Endometrium (tissue), 2 donors: ENCODE results near the gene UBE2U.
"Not testable (repeated sequence)": the region's sequence is repeated elsewhere in the genome, so short reads cannot be mapped to it uniquely, and the experiment has no call there.

Experiments
- FAIRE-seq: peaks from 2 replicates; lab custom pipeline; 2012; peaks lifted over from hg19 to GRCh38; lab: Jason Lieb, UNC
- donor health status: control.
- donor health status: control.

Gene UBE2U

DNA sequence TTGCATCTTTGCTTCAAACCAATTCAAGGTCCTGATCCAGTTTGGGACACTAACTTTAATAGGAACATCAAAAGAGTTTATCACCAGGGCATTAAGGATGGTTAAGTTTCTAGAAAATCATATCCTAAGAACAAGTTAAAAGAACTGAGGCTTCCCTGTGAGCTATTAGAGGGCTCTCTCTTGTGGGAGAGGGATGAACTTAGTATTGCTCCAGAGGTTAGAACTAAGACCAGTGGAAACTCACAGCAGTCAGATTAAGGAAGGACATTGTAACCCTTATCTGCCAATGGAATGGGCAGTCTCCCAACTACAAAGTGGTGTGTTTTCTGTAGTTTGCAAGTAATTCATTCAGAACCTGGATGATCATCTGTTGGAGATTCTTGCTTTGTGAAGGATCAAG is 36.8 kb downstream of the UBE2U start:
- FAIRE-seq, result no peak

DNA sequence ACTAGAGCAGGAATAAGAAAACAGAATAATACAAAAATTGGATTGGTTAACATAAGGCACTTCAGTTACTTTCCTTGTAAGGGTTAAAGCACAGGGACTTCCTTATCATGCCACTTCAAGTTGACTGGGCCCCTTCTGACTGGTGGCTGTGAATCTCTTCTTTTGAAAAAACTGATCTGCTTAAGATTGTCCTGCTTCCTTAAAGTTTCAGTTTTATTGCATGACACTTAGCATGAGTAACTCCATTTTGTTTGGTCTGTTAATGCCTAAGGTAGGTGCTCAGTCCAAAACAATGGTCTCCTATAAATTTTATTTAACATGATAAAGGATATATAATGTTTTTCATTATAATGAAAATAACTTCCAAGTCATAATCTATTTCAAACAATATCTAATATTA is 37.6 kb downstream of the UBE2U start:
- peak; percentile 45 for FAIRE-seq

DNA sequence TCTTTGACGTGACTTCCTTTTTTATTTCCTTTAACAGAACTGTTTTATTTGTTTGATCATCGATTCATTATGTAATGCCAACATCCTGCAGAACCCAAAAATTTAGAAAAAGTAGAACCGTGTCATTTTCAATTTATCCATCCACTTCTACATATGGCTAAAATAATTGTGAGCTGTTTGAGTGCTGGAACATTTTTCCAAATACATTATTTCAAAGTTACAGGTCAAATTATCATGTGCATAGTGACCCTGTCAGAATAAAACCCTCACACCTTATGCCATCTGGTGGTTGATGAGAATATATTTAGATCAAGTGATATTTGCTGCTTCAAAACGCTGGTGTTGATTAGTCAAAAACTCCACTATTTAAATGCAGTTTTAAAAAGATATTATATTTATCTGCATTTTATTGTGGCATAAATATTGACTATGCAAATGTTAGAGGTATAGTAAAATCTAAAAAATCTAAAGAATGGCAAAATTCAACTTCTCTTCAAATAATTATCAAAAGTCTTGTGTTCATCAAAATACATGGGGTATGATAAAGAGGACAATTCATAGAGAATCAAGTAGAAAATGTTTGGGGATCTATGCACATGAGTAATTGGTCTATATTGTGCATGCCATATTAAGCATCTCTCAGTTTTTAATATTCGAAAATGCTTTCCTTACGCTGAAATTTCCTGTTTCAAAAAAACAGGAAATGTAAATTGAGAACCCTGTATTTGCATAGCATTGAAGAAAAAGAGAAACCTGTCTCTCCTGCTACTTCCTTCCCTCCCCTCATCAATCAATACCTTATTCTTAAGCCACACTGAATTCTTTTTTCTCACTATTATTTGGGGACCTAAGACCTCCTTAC is 39.7 kb downstream of the UBE2U start:
- FAIRE-seq, result peak; percentile 85

DNA sequence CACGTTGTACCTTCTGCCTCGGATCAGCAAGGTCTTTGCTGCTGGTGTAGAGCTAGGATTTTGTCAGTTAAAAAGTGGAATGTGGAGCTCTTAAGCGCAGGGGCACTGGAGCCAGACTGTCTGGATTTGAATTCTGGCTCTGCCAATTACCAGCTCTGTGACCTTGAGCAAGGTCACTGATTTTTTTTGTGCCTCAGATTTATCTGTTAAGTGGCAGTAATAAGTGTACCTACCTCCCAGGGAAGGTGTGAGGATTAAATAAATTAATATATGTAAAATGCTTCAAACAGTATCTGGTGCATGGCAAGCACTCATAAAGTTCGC is 40.3 kb downstream of the UBE2U start:
- FAIRE-seq, result no peak

DNA sequence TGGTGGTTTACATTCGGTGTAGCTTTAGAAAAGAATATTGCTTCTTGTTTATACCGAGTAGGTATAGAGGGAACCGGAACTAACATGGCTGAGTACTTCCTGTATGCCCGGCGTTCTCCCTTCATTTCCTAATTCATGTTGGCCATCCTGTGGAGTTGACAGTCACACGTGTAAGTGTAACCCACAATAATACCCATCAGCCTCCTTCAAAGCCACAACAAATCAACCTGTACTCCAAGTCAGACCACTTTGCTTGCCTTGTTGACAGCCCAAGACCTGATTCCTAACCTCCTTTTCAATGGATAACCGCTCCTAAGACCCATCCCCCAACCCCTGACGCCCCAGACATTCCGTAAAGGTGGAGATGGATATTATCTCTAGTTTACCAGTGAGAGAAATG is 42.1 kb downstream of the UBE2U start:
- no peak for FAIRE-seq

DNA sequence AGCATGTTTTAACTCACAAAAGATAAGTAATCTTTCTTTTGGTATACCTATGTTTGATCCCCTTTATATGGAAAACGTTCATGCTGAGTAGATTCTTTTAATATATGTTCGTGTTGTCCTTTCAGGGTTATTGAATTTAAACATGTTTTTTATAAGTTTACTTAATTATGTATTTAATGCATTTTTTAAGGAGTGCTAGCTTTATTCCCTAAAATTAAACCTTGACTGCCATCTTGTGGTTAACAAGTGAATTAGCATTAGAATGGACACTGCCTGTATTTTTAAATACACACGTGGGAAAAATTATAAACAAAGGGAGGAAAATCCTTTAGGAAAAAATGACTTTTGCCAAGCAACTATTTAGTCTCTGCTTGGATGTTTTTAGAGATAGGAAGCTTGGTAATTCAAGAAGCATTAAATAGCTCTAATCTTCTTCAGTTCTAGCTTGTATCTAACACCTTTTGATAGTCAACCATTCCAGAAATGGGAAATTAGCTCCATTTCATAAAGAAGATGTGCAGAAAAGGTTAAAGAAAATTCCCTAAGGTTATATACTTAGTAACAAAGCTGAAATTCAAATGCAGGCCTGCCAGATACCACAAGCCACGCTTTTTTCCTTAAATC is 43.0 kb downstream of the UBE2U start:
- FAIRE-seq, result peak; percentile 97

DNA sequence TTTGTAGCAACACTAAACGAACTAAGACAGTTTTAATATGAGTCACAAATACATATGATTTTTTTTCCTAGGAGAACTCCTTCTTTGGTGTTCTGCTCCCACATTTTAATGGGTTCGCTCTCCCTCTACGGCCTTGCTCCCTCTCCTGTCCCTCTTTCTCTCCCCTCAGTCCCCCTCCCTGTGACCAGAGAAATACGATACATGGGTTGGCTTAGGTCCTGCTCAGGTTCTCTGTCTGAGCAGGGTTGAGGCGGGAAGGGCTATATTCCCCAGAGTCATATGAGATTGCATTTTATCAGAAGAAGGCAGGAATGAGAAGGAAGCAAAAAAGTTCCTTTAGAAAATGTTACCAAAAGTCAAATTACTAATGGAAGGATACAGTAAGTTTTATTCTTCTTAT is 44.6 kb downstream of the UBE2U start:
- no peak for FAIRE-seq

DNA sequence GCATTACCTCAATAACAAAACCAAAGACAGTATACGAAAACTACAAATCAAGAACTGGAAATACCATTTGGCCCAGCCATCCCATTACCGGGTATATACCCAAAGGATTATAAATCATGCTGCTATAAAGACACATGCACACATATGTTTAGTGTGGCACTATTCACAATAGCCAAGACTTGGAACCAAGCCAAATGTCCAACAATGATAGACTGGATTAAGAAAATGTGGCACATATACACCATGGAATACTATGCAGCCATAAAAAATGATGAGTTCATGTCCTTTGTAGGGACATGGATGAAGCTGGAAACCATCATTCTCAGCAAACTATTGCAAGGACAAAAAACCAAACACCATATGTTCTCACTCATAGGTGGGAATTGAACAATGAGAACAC is 47.0 kb downstream of the UBE2U start:
- FAIRE-seq, result not testable (repeated sequence)

DNA sequence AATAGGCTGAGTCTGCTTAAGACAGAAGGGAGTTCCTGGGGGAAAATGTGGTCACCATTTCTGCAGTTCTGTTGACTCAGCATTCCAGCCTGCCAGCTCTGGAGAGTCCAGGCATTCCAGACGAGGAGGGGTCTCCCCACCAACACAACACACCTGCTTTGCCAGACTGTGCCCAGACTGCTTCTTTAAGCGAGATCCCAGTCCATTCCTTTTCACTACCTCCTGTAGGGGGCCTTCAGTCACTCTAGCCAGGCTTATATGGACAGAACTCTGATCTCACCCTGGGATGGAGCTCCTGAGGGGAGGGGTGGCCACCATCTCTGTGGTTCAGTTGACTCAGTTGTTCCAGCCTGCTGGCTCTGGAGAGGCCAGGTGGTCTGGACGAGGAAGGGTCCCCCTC is 48.5 kb downstream of the UBE2U start:
- FAIRE-seq, result no peak

DNA sequence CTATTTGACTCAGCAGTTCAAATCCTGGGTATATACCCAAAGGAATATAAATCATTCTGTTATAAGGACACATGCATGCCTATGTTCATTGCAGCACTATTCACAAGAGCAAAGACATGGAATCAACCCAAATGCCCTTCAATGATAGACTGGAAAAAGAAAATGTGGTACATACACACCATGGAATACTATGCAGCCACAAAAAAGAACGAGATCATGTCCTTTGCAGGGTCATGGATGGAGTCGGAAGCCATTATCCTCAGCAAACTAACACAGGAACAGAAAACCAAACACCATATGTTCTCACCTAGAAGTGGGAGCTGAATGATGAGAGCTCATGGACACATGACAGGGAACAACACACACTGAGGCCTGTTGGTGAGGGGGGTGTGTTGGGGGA is 53.8 kb downstream of the UBE2U start:
- not testable (repeated sequence) for FAIRE-seq

DNA sequence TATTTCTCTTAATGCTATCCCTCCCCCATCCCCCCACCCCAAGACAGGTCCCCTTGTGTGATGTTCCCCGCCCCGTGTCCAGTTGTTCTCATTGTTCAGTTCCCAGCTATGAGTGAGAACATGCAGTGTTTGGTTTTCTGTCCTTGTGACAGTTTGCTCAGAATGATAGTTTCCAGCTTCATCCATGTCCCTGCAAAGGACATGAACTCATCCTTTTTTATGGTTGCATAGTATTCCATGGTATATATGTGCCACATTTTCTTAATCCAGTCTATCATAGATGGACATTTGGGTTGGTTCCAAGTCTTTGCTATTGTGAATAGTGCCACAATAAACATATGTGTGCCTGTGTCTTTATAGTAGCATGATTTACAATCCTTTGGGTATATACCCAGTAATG is 55.0 kb downstream of the UBE2U start:
- not testable (repeated sequence) for FAIRE-seq

DNA sequence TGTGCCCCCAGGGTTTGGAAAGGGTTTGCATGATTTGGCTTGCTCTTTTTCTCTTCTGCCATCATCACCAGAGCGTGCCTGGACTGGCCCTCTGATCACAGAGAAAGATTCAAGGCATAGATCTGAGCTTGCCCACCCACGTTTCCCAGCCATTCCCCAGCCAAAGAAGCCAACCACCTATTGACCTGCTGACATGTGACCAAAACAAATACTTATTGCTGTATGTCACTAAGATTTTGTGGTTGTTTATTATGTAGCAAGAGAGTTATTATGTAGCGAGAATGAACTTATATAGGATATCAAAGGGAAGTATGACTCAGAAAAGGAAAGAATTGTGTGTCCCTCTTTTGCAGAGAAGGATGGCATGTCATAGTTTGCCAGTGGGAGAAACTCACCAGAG is 59.9 kb downstream of the UBE2U start:
- FAIRE-seq, result no peak

DNA sequence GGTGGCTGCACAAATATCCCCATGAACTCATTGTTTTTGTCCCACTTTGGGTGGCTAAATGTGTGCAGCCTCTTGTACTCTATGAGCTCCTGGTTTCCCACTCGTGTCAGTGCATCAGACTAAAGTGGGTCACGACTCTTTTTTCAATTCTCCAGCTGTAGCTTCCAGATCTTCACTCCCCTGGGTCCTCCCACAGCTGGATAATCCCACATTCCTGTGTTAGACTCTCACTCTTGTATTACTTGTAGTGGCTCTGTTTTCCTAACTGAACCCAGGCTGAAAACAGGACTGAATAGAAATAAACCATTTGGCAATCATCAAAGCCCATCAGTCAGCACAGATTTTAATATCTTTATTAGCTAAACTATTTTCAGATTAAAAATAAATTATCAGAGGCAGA is 60.4 kb downstream of the UBE2U start:
- FAIRE-seq, result no peak

DNA sequence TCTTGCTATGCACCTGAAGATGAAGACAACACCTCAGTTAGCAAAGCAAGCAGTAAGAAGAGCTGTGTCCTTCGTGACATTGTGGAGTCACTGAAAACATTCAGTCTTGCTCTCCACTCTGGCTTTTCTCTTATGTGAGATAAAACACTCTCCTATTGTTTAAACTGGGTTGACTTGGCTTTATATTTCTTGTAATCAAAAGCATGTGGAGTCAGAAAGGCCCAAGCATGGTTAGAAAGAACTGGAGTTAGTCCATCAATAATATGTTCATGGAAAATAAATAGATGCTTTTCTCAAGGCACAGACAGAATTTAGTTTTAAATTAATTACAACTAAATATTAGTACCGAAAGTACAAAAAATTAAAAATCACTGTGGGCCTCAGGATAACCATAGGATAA is 61.7 kb downstream of the UBE2U start:
- no peak for FAIRE-seq

DNA sequence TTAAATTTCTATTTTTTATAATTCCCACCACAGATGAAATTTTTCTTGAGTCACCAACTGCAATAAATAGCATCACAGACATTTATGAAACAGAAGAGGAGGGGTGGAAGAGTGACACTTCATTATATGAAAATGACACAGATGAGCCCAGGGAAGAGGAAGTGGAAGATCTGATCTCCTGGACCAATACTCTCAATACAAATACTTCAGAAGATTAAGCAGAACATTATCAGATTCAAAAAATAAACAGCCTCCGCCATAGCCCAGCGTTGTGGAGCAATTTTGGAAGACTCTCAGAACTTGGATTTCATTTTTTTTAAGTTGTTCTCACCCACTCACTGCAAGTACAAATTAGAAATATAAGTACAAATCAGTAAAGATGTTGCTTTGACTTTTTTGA is 63.6 kb downstream of the UBE2U start:
- FAIRE-seq, result no peak

DNA sequence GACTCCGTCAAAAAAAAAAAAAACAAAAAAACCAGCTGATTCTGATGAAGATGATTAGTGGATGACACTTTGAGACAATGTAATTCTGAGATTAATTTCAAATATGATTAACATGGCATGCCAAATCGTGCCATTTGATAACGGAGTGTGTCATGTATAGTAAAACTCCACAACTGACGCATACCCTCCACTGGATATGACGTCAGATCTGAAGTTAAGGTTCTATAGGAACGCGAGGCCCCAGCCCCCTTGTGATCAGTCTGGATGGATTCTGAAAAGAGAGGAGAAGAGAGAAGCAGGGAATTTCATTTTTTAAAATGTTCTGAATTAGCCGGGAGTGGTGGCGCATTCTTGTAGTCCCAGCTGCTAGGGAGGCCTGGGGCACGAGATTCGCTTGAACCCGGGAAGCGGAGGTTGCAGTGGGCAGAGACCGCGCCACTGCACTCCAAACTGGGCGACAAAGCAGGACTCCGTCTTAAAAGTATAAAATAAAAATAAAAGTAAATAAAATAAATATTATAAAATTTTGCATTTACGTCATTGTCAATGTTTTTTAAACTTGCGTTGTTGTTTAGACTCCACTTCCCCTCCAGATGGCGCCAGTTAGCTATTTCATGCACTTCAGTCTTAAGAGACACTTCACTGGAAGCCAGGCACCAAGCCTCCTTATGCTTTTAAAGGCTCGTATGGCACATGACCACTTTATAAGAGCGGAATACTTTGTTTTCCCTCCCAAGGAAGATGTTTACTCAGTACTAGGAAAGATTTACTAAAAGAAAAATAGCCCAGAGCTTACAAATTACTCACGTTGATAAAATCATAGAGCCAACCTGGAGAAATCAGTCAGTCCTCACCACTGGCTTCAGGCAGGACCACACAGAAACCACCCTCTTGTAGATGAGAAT is 65.5 kb downstream of the UBE2U start:
- FAIRE-seq, result peak; percentile 90

DNA sequence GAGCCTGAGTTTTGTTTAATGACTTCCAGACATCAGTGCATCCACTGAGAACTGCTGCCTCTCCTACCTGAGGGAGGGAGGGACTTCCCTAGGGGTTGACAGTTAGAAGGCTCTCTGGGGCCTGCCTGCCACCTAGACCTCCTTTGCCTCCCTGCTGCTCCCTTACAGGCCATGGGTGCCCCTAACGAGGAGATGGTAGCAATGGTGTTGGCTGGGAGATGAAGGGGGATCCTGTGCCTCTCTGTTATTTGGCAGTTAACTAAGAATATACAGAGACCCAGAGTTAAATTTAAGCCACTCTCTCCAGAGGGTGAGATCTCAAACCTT is 66.1 kb downstream of the UBE2U start:
- no peak for FAIRE-seq

DNA sequence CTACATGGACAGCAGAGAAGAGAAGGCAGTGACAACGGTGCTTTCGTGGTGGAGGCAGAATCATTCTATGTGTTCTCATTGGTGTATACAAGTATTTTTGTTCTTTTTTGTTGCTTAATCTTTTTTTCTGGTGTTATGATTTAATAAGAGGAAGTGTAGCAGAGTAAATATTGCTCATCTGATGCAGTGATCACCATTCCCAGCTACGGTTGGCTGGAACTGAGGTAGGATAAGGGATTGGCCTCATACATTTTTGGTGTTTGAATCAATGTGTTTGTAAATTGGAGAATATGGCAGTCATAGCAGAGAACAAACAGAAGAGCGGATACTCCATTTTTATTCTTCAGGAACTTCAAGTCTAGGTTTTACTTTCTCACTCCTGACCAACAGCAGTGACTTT is 76.6 kb downstream of the UBE2U start:
- no peak for FAIRE-seq

DNA sequence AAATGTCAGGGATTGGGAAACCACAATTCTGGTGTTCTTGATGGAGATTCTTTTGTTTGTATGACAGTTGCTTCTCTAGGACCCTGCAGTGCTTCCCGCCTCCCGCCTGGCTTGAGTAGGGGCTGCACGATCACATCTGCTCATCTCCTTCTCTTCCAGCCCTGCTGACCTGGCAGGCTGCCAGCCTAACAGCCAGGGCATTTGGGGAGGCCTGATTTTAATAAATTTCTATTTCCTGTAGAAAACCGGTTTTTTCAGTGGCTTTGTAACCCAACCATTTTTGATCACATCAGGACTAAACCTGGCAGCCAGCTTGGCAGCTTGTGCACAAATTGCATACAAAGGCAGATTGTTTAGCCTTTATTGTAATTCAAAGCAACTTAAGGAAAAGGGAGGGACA is 78.9 kb downstream of the UBE2U start:
- FAIRE-seq, result peak; percentile 63

DNA sequence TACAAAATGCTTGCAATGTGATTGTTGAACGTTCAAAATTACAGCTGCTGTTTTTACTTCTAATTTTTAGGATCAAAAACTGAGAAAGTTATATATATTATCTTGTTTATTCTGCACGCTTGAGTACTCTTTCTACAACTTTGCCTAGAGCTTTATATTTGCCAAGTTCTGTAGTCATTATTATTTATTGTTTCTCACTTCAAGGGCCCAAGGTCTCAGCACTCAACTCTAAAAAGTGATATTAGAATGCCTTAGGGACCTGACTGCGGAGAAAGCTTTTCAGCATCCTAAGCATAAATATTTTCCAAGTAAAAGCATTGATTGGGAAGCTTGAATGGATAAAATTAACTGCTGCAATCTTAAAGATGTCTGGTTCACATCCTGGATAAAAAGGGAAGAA is 83.6 kb downstream of the UBE2U start:
- FAIRE-seq, result no peak

DNA sequence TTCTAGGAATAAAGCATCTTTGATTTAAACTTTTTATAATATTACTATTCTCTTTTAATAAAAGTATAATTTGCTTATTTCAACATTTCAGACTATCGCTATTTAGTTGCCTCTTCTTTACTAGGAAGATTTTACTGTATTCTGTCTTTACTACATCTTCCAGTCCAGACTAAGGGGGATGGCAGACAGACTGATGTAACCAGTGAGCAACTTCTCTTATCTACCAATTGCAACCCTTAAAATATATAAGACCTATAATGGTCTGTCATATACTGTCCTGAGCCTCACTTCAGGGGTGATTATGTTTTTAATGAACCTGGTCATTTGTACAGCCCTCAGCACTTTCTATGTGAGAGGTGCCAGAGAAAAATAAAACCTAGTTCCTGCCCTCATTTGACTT is 87.0 kb downstream of the UBE2U start:
- no peak for FAIRE-seq

DNA sequence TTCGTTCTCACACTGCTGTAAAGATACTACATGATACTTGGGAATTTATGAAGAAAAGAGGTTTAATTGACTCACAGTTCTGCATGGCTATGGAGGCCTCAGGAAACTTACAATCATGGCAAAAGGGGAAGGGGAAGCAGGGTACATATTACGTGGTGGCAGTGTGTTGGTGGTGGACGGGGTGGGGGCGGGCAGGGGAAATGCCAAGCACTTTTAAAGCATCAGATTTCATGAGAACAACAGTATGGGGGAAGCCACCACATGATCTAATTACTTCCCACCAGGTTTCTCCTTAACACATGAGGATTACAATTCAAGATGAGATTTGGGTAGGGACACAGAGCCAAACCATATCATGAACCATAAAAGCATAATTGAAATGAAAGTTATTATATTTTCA is 88.5 kb downstream of the UBE2U start:
- FAIRE-seq, result no peak

DNA sequence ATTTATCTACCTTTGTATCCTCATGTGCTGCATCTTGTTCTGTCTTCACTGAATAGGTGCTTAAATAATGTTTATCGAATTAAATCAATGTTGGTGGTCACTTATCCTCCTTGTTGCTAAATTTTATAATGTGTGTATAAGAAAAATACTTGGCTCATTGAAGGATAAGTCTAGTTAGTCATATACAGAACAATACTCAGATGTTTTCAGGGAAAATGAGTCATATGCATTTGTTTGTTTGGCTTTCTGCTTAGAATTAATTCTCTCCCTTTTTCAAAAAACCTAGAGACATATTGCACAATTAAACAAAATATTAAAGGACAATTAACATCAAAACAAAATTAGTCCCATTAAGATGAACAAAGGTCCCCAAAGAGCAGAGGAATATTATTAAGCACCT is 89.0 kb downstream of the UBE2U start:
- FAIRE-seq, result no peak
